GM06990 (cell line): ENCODE measurements around the gene GINS2.
A peak's percentile ranks its signal among the peaks of the same experiment; 100 is the strongest.

Experiments used
- DNase-seq: peaks from one replicate; pipeline ENCODE4 v3.0.0-alpha.2; 2011; ENCODE audit not compliant: insufficient read length; ENCODE audit errors: extremely low read depth
- H3K27me3 ChIP-seq: replicated peaks from 2 replicates; pipeline ENCODE4 v1.6.0; 2011; ENCODE audit warnings: low read length; ENCODE audit not compliant: control insufficient read depth, insufficient read depth
- H3K36me3 ChIP-seq: 2 replicates; pipeline ENCODE4 v1.5.1; 2011; ENCODE audit warnings: low read length; ENCODE audit not compliant: control insufficient read depth, insufficient read depth
- H3K4me3 ChIP-seq: replicated peaks from 2 replicates; pipeline ENCODE4 v1.5.1; 2011; ENCODE audit warnings: low read depth, mild to moderate bottlenecking, control low read depth, low read length
- TF ChIP-seq, protein P1 (sequence below): IDR thresholded peaks from 2 replicates; pipeline ENCODE4 v1.5.1; 2011; ENCODE audit warnings: low read length, control low read depth, mild to moderate bottlenecking, inconsistent platforms; ENCODE audit not compliant: insufficient read depth, poor library complexity, severe bottlenecking

The GINS2 gene

DNA sequence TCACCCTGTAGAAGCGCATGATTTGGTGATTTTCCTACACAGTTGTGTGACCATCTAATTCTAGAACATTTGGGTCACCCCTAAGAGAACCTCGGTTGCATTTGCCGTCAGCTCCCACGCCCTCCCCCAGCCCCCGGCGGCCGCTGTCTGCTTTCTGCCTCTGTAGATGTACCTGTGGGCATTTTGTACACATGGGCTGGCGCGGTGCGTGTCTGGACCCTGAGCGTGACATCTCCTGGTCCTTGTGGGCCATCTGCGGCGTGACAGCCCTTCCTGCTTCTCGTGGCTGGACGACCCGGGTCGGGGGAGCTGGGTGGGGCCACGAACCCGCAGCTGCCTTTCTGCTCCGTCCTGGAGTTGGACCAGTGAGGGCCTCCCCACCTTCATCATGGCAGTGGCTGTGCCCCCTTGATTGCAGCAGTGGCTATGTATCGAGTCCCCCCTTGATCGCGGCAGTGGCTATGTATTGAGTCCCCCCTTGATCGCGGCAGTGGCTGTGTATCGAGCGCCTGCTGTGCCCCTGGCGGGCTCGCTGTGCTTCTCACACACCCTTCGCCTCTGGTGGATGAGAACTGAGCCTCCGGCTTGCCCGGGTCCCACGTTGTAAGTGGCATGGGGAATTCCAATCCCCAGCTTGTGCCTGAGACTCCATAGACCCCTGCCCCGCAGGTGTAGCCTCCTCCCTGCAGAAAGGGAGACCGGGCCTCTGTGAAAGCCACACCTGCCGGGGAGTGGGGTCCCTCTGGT is 51.5 kb downstream of the GINS2 start:
- TF ChIP-seq, protein P1, sequence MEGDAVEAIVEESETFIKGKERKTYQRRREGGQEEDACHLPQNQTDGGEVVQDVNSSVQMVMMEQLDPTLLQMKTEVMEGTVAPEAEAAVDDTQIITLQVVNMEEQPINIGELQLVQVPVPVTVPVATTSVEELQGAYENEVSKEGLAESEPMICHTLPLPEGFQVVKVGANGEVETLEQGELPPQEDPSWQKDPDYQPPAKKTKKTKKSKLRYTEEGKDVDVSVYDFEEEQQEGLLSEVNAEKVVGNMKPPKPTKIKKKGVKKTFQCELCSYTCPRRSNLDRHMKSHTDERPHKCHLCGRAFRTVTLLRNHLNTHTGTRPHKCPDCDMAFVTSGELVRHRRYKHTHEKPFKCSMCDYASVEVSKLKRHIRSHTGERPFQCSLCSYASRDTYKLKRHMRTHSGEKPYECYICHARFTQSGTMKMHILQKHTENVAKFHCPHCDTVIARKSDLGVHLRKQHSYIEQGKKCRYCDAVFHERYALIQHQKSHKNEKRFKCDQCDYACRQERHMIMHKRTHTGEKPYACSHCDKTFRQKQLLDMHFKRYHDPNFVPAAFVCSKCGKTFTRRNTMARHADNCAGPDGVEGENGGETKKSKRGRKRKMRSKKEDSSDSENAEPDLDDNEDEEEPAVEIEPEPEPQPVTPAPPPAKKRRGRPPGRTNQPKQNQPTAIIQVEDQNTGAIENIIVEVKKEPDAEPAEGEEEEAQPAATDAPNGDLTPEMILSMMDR = no peak
- peaks cover 5% of the 10 kb centered on the region for H3K36me3 ChIP-seq
- no peak overlapping the region for H3K4me3 ChIP-seq
- H3K27me3 ChIP-seq = no peaks in the 10 kb centered on the region
- no peak for DNase-seq

DNA sequence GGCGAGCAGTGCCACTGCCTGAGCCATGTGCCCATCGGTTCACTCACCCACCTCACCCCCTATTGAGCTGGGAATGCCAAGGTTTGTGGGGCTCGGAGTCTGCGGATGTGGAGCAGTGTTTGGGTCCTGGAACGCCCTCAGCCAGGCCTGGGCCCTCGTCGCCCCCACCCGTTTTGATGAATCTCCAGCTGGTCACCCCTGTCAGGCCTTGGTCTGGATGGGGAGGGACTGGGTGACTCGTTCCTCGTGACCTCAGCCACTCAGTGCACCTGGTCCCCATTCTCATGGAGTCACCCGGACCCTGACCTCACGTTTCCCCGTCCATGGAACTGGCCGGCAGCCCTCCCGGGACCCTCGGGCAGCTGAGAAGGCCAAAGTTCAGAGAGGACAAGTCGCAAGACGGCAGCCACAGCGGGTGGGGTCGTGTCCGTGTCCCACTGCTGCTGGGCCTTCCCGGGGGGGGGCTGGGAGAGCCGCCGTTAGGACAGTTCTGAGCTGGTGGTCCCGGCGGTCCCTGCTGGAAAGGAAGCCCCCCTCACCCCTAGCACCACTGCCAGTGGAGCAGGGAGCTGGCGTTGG is 52.4 kb downstream of the GINS2 start:
- Histone ChIP-seq H3K4me3 (no peak overlapping the region), H3K36me3 (peaks cover 5% of the 10 kb centered on the region), H3K27me3 (no peaks in the 10 kb centered on the region)
- TF ChIP-seq, protein P1 = no peak
- DNase-seq = no peak

DNA sequence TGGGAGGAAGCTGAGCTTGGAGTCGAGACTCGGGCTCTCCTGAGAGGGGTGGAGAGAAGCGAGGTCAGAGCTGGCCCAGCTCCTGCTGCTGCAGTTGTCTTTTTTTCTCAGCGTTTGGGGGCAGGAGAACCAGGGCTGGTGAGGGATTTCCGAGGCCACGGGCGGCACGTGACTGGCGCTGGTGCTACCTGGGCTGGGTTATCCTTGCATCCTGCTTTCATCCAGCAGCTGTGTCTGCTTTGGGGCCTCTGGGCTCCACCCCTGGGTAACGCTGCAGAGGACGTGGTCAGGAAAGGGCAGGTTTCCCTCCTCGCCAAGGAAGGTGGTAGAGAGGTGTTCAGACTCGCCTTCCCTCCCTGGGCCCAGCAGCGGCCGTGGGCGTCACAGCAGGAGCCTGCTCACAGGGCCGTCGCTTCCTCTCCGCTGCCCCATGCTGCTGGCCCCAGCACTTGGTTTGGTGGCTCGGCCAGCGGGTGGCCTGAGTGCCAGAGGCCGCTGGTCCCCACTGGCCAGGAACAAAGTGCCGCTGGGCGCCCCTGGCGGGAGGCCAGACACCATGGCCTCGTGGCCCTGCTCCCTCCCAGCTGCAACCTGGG is 53.1 kb downstream of the GINS2 start:
- H3K4me3 ChIP-seq = no peak overlapping the region
- TF ChIP-seq, protein P1 = no peak
- H3K27me3 ChIP-seq = no peaks in the 10 kb centered on the region
- H3K36me3 ChIP-seq = peaks cover 5% of the 10 kb centered on the region
- no peak for DNase-seq

DNA sequence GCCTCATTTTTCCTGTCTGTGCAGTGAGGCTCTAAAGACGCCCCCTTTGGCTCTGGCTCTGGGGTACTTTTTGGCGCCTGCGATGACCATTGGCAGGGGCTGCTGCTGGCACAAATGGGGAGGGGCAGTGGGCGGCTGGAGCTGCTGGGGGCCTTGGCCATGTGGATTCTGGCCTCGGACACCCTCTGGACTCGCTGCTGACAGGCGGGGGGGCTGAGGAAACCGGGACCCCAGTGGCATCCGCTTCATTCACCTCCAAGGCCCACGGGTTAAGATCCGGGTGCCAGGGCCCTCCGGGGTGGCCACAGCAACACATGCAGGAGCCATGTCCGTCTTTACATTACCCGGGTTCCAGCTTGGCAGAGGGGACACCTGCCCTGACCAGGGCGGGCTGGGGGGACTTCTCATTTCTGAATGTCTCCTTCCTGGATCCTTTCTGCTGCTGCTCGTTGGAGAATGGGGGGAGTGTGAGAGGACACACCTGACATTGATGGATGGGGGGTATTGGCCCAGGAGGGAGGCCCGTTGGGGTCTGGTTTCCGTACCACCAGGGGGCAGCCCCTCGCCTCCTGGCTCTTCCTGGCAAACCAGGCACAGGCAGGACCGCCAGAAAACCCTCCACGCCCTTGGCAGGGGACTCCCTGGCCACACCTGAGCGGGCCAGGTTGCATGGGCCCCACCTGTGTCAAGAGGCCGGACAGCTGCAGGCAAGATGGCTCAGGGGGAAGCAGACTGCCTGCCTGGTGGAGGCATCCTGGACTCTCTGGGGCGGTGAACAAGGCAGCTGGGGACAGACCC is 53.8 kb downstream of the GINS2 start:
- Histone ChIP-seq H3K27me3 (no peaks in the 10 kb centered on the region), H3K4me3 (no peak overlapping the region), H3K36me3 (peaks cover 5% of the 10 kb centered on the region)
- DNase-seq = no peak
- TF ChIP-seq, protein P1 = peak; percentile 28

DNA sequence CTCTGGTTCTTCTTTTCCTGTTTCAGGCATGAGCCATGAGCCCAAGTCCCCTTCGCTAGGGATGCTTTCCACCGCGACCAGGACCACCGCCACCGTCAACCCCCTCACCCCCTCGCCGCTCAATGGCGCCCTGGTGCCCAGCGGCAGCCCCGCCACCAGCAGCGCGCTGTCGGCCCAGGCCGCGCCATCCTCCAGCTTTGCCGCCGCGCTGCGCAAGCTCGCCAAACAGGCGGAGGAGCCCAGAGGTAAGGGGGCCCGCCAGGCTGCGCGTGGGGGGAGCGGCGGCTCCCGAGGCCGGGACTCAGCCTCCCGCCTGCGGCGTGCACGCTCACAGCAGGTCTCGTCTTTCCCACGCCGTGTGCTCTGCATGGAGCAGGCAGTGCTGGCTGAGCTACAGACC is 54.9 kb downstream of the GINS2 start:
- TF ChIP-seq, protein P1 = no peak
- H3K36me3 ChIP-seq = peaks cover 7% of the 10 kb centered on the region
- no peaks in the 10 kb centered on the region for H3K27me3 ChIP-seq
- DNase-seq = no peak
- H3K4me3 ChIP-seq = no peak overlapping the region
